ENCODE data around the gene DNMBP.

The DNMBP gene

DNA sequence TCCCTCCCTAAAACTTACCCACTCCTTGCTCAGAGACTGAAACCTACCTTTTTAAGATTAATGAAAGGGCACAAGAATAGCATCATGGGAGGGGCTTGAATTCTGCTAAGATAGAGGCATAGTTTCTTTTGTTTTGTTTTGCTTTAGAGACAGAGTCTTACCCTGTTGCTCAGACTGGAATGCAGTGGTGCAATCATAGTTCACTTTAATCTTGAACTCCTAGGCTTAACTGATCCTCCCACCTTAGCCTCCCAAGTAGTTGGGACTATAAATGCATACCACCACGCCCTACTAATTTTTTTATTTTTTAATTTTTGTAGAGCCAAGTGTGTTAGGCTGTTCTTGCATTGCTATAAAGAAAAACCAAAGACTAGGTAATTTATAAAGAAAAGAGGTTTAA lies 17.7 kb upstream of the DNMBP start:
- DNase-seq (ENCODE audit: low read depth), result no peak
- no peak overlapping the region for H3K4me3 ChIP-seq (ENCODE audit: control insufficient read depth, low read depth, low read length)
- TF ChIP-seq CTCF (IDR thresholded peaks at IDR 0.05; ENCODE audit: control insufficient read depth, insufficient read depth, low read depth, low read length, missing control alignments), result no peak

- no peak for DNase-seq (ENCODE audit: low read depth)
- no peak for TF ChIP-seq CTCF (IDR thresholded peaks at IDR 0.05; ENCODE audit: control insufficient read depth, insufficient read depth, low read depth, low read length, missing control alignments)
- no peak overlapping the region for H3K4me3 ChIP-seq (ENCODE audit: control insufficient read depth, low read depth, low read length)
Observed at GRCh38 chr10:100025576-100025975, 15.8 kb upstream of the DNMBP start.

- DNase-seq (ENCODE audit: low read depth), result no peak
- no peak for TF ChIP-seq CTCF (IDR thresholded peaks at IDR 0.05; ENCODE audit: control insufficient read depth, insufficient read depth, low read depth, low read length, missing control alignments)
- no peak overlapping the region for H3K4me3 ChIP-seq (ENCODE audit: control insufficient read depth, low read depth, low read length)
Observed at GRCh38 chr10:100024748-100025147, 15.0 kb upstream of the DNMBP start.

DNA sequence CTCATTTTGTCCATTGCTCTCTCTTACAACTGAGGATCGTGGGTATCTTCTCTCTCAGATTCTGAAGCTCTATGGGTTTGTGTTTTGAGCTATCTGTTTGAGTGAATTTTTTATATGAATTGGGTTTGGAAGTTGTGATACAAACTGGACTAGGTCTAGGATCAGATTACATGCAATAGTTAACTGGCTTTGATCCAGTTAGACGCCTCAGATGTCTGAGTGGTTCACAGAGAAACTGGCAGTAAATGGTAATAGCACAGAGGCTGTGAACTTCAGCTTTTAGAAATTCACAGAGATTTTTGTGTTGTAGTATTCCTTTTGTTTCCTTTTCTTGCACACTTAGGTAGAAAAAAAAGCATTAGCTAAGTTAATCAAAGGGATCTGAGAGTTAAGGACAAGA lies 12.7 kb upstream of the DNMBP start:
- DNase-seq (ENCODE audit: low read depth), result no peak
- H3K4me3 ChIP-seq (ENCODE audit: control insufficient read depth, low read depth, low read length), result no peak overlapping the region
- no peak for TF ChIP-seq CTCF (IDR thresholded peaks at IDR 0.05; ENCODE audit: control insufficient read depth, insufficient read depth, low read depth, low read length, missing control alignments)

GRCh38 chr10:100021322-100021721 lies 11.6 kb upstream of the DNMBP start:
- TF ChIP-seq CTCF (IDR thresholded peaks at IDR 0.05; ENCODE audit: control insufficient read depth, insufficient read depth, low read depth, low read length, missing control alignments), result no peak
- no peak for DNase-seq (ENCODE audit: low read depth)
- no peak overlapping the region for H3K4me3 ChIP-seq (ENCODE audit: control insufficient read depth, low read depth, low read length)

DNA sequence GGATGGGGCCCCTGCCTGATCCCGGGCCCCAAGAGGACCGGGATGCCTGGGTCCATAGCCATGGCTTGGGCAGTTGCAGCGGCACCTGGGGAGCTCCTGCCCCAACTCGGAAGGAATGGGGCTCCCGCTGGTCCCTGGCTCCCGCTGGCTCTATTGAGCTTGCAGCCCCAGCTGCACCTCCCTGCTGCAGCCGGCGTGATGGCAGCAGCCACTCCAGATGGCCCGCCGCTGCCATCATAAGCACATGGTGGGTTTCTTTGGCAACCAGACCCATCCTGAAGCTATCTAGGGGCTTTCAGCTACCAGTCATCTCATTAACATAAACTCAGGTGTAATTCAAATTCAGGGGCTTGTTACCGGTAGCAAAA lies 11.1 kb upstream of the DNMBP start:
- H3K4me3 ChIP-seq (ENCODE audit: control insufficient read depth, low read depth, low read length), result no peak overlapping the region
- no peak for TF ChIP-seq CTCF (IDR thresholded peaks at IDR 0.05; ENCODE audit: control insufficient read depth, insufficient read depth, low read depth, low read length, missing control alignments)
- no peak for DNase-seq (ENCODE audit: low read depth)
